ENCODE measurements around the gene EXOC3L1. TPM values are rescaled to one million over a fixed set of nuclear protein-coding genes. Genes with fewer than 3 reads are reported as not detected.

EXOC3L1 gene
- total and polyA plus RNA-seq, 2 of the 4 experiments (the other 2 are of a cell fraction), result not detected

GRCh38 chr16:67148221-67148620 lies 41.7 kb downstream of the EXOC3L1 start:
- no peak overlapping the region for H3K27ac ChIP-seq (ENCODE audit: insufficient read depth, low read length)
- peaks cover 5% of the 10 kb centered on the region; the same call in 1 of the 2 replicates for H3K4me1 ChIP-seq (ENCODE audit: control insufficient read depth, insufficient read depth, low read length)
- no peaks in the 10 kb centered on the region for H3K9me3 ChIP-seq (ENCODE audit: control insufficient read depth, insufficient read depth, low read length)
- BruUV-seq (replicated peaks), result no TSS peak
- H2BK120ac ChIP-seq (ENCODE audit: low read depth, low read length), result no peak overlapping the region
- in situ Hi-C loops (cut with MboI; ENCODE audit: low sequenced_read_pairs) (no loop called here), dilution Hi-C loops (cut with HindIII; ENCODE audit: low sequenced_read_pairs, unreplicated experiment) (no loop called here), intact Hi-C loops (cut with micrococcal nuclease) (no loop called here)
- H2AK9ac ChIP-seq (replicated peaks; ENCODE audit: low read depth, low read length, poor library complexity), result no peak overlapping the region
- H4K20me1 ChIP-seq (ENCODE audit: insufficient read depth, low read length), result peaks cover 7% of the 10 kb centered on the region; the same call in 1 of the 2 replicates
- H2BK15ac ChIP-seq (ENCODE audit: low read depth, low read length), result no peak overlapping the region
- H3K18ac ChIP-seq (ENCODE audit: low read depth, low read length), result no peak overlapping the region
- H4K8ac ChIP-seq (ENCODE audit: low read depth in 2 of 2, low read length in 2 of 2), result no peak overlapping the region
- CTCF ChIA-PET, result no interaction called here
- H3K14ac ChIP-seq (replicated peaks; ENCODE audit: low read depth, low read length), result no peak overlapping the region
- H3K36me3 ChIP-seq (ENCODE audit: control insufficient read depth, insufficient read depth, low read length), result peaks cover 52% of the 10 kb centered on the region
- ATAC-seq (ENCODE audit: low read depth) (no peak), DNase-seq (no peak)
- no peak for TF ChIP-seq MAZ (IDR thresholded peaks at IDR 0.05; ENCODE audit: borderline replicate concordance, low read depth, low read length)
- H3K23ac ChIP-seq (ENCODE audit: low read depth, low read length), result no peak overlapping the region
- no peak overlapping the region for H3K4me3 ChIP-seq (ENCODE audit: insufficient read depth, low read depth, low read length)
- no peak overlapping the region for H3K9ac ChIP-seq (ENCODE audit: low read depth, low read length)
- H3K4ac ChIP-seq (ENCODE audit: low read depth, low read length), result no peak overlapping the region
- no peak overlapping the region for H2BK20ac ChIP-seq (ENCODE audit: low read depth, low read length)
- no peak overlapping the region for H4K91ac ChIP-seq (ENCODE audit: insufficient read depth, low read depth, low read length)
- POLR2A ChIA-PET (ENCODE audit: unreplicated experiment), result no interaction called here
- H4K5ac ChIP-seq (ENCODE audit: low read depth, low read length), result no peak overlapping the region
- no peak overlapping the region for H3K4me2 ChIP-seq (ENCODE audit: low read depth, low read length)
- no peak overlapping the region for H2BK5ac ChIP-seq (ENCODE audit: low read depth, low read length, poor library complexity, severe bottlenecking)
- H3K27me3 ChIP-seq (ENCODE audit: control insufficient read depth, insufficient read depth, low read length), result no peaks in the 10 kb centered on the region
- H2AFZ ChIP-seq (replicated peaks; ENCODE audit: low read length, poor library complexity), result no peak overlapping the region
- H3K56ac ChIP-seq (ENCODE audit: extremely low read depth, insufficient read depth, low read length), result no peak overlapping the region
- WGBS, 2 experiments (ENCODE audit: extremely low coverage in 2 of 2, insufficient read length in 1 of 2), result no CpG with 5 or more reads among the region's 2 CpGs
- no peak overlapping the region for H2AK5ac ChIP-seq (ENCODE audit: low read depth, low read length)
- H3K9me1 ChIP-seq (ENCODE audit: insufficient read depth, low read length), result peaks cover 4% of the 10 kb centered on the region; the same call in 1 of the 2 replicates
- H3K79me1 ChIP-seq (ENCODE audit: low read depth in 1 of 2, low read length in 2 of 2), result peaks cover 0 to 30% of the 10 kb centered on the region in 2 experiments; a peak in 2 of 4 replicates
